Stomach (tissue), 9 donors: Measurements from ENCODE around the gene SYVN1. TPM values are rescaled to one million over a fixed set of nuclear protein-coding genes. Genes with fewer than 3 reads are reported as not detected.

ENCODE experiments used
- DNase-seq, 2 donors: peaks; one replicate each; pipeline versions ENCODE4 v3.0.0 to v3.0.0-alpha.2; 2013 to 2019
- H3K27ac ChIP-seq, 5 donors: fragments of 200-600 bp in 4 of 5; sonication (generic) in 4 of 5; one replicate each; pipeline ENCODE4 v1.5.1; 2013 to 2019; ENCODE audit warnings: mild to moderate bottlenecking in 1 of 5, moderate library complexity in 1 of 5
- H3K27me3 ChIP-seq, 3 donors: fragments of 200-600 bp; sonication (generic); one replicate each; pipeline ENCODE4 v1.5.1; 2017 to 2019; ENCODE audit warnings: mixed run types in 1 of 3
- H3K36me3 ChIP-seq, 4 donors: fragments of 200-600 bp; sonication (generic); 1 replicate in 3 of 4; 2 replicates in 1 of 4; pipeline ENCODE4 v1.5.1; 2016 to 2019
- H3K4me1 ChIP-seq, 4 donors: fragments of 200-600 bp; sonication (generic); one replicate each; pipeline ENCODE4 v1.5.1; 2016 to 2019
- H3K4me3 ChIP-seq, 4 donors: fragments of 200-600 bp; sonication (generic) in 3 of 4; one replicate each; pipeline ENCODE4 v1.5.1; 2016 to 2019; ENCODE audit warnings: mild to moderate bottlenecking in 1 of 4
- H3K9me3 ChIP-seq, 4 donors: fragments of 200-600 bp; sonication (generic); one replicate each; pipeline ENCODE4 v1.5.1; 2016 to 2019
- CTCF ChIP-seq, 7 experiments: fragments of 450-650 bp in 4 of 7; fragments of 200-600 bp in 3 of 7; sonication (generic) in 3 of 7; IDR thresholded peaks; one replicate each; pipeline ENCODE4 v1.5.1; 2016 to 2019; ENCODE audit warnings: antibody characterized with exemption in 7 of 7, control low read depth in 2 of 7, mild to moderate bottlenecking in 1 of 7
- EP300 ChIP-seq: sonication (generic); formaldehyde crosslinking; IDR thresholded peaks from one replicate; pipeline ENCODE4 v1.6.1; 2017; ENCODE audit warnings: antibody characterized with exemption
- POLR2A ChIP-seq, 4 donors: fragments of 450-650 bp; IDR thresholded peaks; one replicate each; pipeline ENCODE4 v1.6.1; 2016; ENCODE audit warnings: antibody characterized with exemption in 4 of 4, control low read depth in 2 of 4, mild to moderate bottlenecking in 1 of 4, moderate library complexity in 1 of 4
- POLR2AphosphoS5 ChIP-seq, 3 donors: sonication (generic); formaldehyde crosslinking; IDR thresholded peaks; one replicate each; pipeline ENCODE4 v1.6.1; 2016; ENCODE audit warnings: antibody characterized with exemption in 3 of 3
- WGBS, 5 donors: extraction: QIAGEN DNeasy Blood & Tissue Kit in 3 of 5; methylation state at CpG; one replicate each; pipeline versions ENCODE4 v1.1.5 to v1.1.7; 2013 to 2018; 5-methylcytosine and 5-hydroxymethylcytosine counted together
- intact Hi-C: fragments of 100-400 bp; cut with DNase I; formaldehyde crosslinking; loops from one replicate; pipeline ENCODE4 v1.15.1; 2023; ENCODE audit warnings: low total_unique reads
- polyA plus RNA-seq, 3 donors: library from polyadenylated mRNA; stranded (reverse); fragments of 200-250 nt; gene quantifications; one replicate each; pipeline ENCODE4 v1.2.3, GENCODE V29; 2013
- total RNA-seq, 5 donors: library from RNA; depleted of rRNA; stranded (reverse); fragments of >200 nt; gene quantifications; one replicate each; pipeline versions ENCODE4 v1.1.0 to v1.2.3, GENCODE V29; 2014 to 2016
- donor health status: healthy with polysubstance abuse.
- donor health status: Bipolar disorder and iron deficiency.
- donor health status: healthy.

Gene SYVN1
- total and polyA plus RNA-seq, 8 donors = 7.2 to 75.3 (median 28.8) TPM

GRCh38 chr11:65163684-65164083 lies 29.4 kb upstream of the SYVN1 start:
- intact Hi-C loops = no loop called here
- Histone ChIP-seq H3K9me3 (no peaks in the 10 kb centered on the region), H3K36me3 (no peaks in the 10 kb centered on the region), H3K4me1 (peaks cover 0 to 7% (median 3%) of the 10 kb centered on the region in 4 donors), H3K27ac (no peak overlapping the region), H3K27me3 (no peaks in the 10 kb centered on the region), H3K4me3 (no peak overlapping the region)
- 74 to 86% (median 80%) methylated on average over 2 of the region's 2 CpGs for WGBS, 5 donors
- TF ChIP-seq EP300 (no peak), POLR2A (IDR thresholded peaks at IDR 0.05) (no peak), CTCF (IDR thresholded peaks at IDR 0.05) (no peak), POLR2AphosphoS5 (IDR thresholded peaks at IDR 0.05) (no peak)
- DNase-seq = no peak

- Histone ChIP-seq H3K9me3 (no peaks in the 10 kb centered on the region), H3K27ac (no peak overlapping the region), H3K4me1 (peaks cover 0 to 2% (median under 1%) of the 10 kb centered on the region in 4 donors), H3K27me3 (no peaks in the 10 kb centered on the region), H3K36me3 (no peaks in the 10 kb centered on the region), H3K4me3 (no peak overlapping the region)
- DNase-seq = no peak
- TF ChIP-seq POLR2AphosphoS5 (IDR thresholded peaks at IDR 0.05) (no peak), EP300 (no peak), POLR2A (IDR thresholded peaks at IDR 0.05) (no peak), CTCF (IDR thresholded peaks at IDR 0.05) (no peak)
- intact Hi-C loops = no loop called here
- 75 to 85% (median 78%) methylated on average over 3 of the region's 3 CpGs for WGBS, 5 donors
These were observed 26.3 kb upstream of the SYVN1 start for GRCh38 chr11:65160643-65161042.

GRCh38 chr11:65159012-65159411 lies 24.7 kb upstream of the SYVN1 start:
- no peaks in the 10 kb centered on the region for H3K4me1 ChIP-seq
- TF ChIP-seq EP300 (no peak), POLR2AphosphoS5 (IDR thresholded peaks at IDR 0.05) (no peak), CTCF (IDR thresholded peaks at IDR 0.05) (no peak), POLR2A (IDR thresholded peaks at IDR 0.05) (no peak)
- no peak overlapping the region for H3K27ac ChIP-seq
- 57 to 71% (median 62%) methylated on average over 5 of the region's 5 CpGs for WGBS, 5 donors
- intact Hi-C loops = no loop called here
- no peaks in the 10 kb centered on the region for H3K27me3 ChIP-seq
- H3K9me3 ChIP-seq = no peaks in the 10 kb centered on the region
- no peaks in the 10 kb centered on the region for H3K36me3 ChIP-seq
- no peak for DNase-seq
- no peak overlapping the region for H3K4me3 ChIP-seq

- intact Hi-C loops = no loop called here
- no peak overlapping the region for H3K27ac ChIP-seq
- no peak overlapping the region for H3K4me3 ChIP-seq
- H3K27me3 ChIP-seq = no peaks in the 10 kb centered on the region
- WGBS, 5 donors = 61 to 87% (median 78%) methylated on average over 3 of the region's 3 CpGs
- no peak for DNase-seq
- H3K9me3 ChIP-seq = no peaks in the 10 kb centered on the region
- no peaks in the 10 kb centered on the region for H3K4me1 ChIP-seq
- TF ChIP-seq POLR2A (IDR thresholded peaks at IDR 0.05) (no peak), POLR2AphosphoS5 (IDR thresholded peaks at IDR 0.05) (no peak), EP300 (no peak), CTCF (IDR thresholded peaks at IDR 0.05) (no peak)
- H3K36me3 ChIP-seq = no peaks in the 10 kb centered on the region
These were observed 23.0 kb upstream of the SYVN1 start for GRCh38 chr11:65157336-65157735.
